K562 (cell line): Measurements from ENCODE around the gene ATP1A3. TPM values are rescaled to one million over a fixed set of nuclear protein-coding genes. Genes with fewer than 3 reads are reported as not detected.
A peak's percentile ranks its signal among the peaks of the same experiment; 100 is the strongest.

Source experiments
- ATF1 ChIP-seq, 2 experiments: fragments of 450-650 bp in 1 of 2; IDR thresholded peaks; 2 replicates each; pipeline ENCODE4 v1.6.1; 2016; ENCODE audit warnings: missing compliant biosample characterization in 1 of 2, missing genetic modification characterization in 1 of 2
- CC2D1A ChIP-seq: fragments of 450-650 bp; IDR thresholded peaks from 2 replicates; pipeline ENCODE4 v1.6.1; 2017; ENCODE audit warnings: mild to moderate bottlenecking
- CEBPZ ChIP-seq: fragments of 150-350 bp; IDR thresholded peaks from 2 replicates; pipeline ENCODE4 v1.6.1; 2014; ENCODE audit warnings: low read depth, mild to moderate bottlenecking, low read length, borderline replicate concordance
- CSDE1 ChIP-seq, 2 experiments: fragments of 450-650 bp; IDR thresholded peaks; 2 replicates each; pipeline ENCODE4 v1.6.1; 2016; ENCODE audit warnings: mild to moderate bottlenecking in 1 of 2
- ETV1 ChIP-seq: fragments of 450-650 bp; conservative IDR thresholded peaks from 2 replicates; pipeline ENCODE4 v1.6.1; 2016; ENCODE audit warnings: missing genetic modification characterization, control low read depth, low read depth, missing compliant biosample characterization
- FOXK2 ChIP-seq, 2 experiments: fragments of 450-650 bp; IDR thresholded peaks in 1 of 2; conservative IDR thresholded peaks in 1 of 2; 2 replicates each; pipeline ENCODE4 v1.6.1; 2016; ENCODE audit warnings: low read depth in 2 of 2, mild to moderate bottlenecking in 1 of 2
- HDGF ChIP-seq: fragments of 450-650 bp; IDR thresholded peaks from 2 replicates; pipeline ENCODE4 v1.6.1; 2016
- RBBP5 ChIP-seq: fragments of 200-600 bp; sonication (generic); IDR thresholded peaks from 2 replicates; pipeline ENCODE4 v1.6.1; 2012; ENCODE audit warnings: borderline replicate concordance, mild to moderate bottlenecking, low read length, control low read depth, inconsistent platforms; ENCODE audit not compliant: insufficient read depth, poor library complexity, severe bottlenecking
- SP1 ChIP-seq: sonication (generic); formaldehyde crosslinking; IDR thresholded peaks from 2 replicates; pipeline ENCODE4 v1.8.1; 2022; ENCODE audit warnings: mild to moderate bottlenecking, missing genetic modification reagents
- ZFP91 ChIP-seq: sonication (generic); formaldehyde crosslinking; IDR thresholded peaks from 2 replicates; pipeline ENCODE4 v1.8.0; 2022; ENCODE audit warnings: mild to moderate bottlenecking, missing genetic modification reagents
- ZFPM2 ChIP-seq: fragments of 250-450 bp; sonication (Bioruptor Pico); IDR thresholded peaks from 2 replicates; pipeline ENCODE4 v1.5.1; 2022; ENCODE audit warnings: mild to moderate bottlenecking
- ZNF24 ChIP-seq: fragments of 450-650 bp; IDR thresholded peaks from 2 replicates; pipeline ENCODE4 v1.6.1; 2016
- ZNF407 ChIP-seq: fragments of 450-650 bp; IDR thresholded peaks from 2 replicates; pipeline ENCODE4 v1.6.1; 2016; ENCODE audit warnings: low read depth
- polyA plus RNA-seq, 8 experiments: library from polyadenylated mRNA; depleted of rRNA in 4 of 8; stranded (reverse) in 5 of 8; unstranded in 3 of 8; fragments of >200 nt; fragmentation: Nextera tagmentation in 2 of 8; fragmentation: Illumina TruSeq in 1 of 8; extraction: Ambion mirVana in 2 of 8; extraction: Trizol in 1 of 8; gene quantifications; 2 replicates each; pipeline versions ENCODE4 v1.2.1 to v1.2.3, GENCODE V29; 2011 to 2014; ENCODE audit warnings: inconsistent platforms in 1 of 8, missing spikeins in 1 of 8
- total RNA-seq, 7 experiments: library from RNA; depleted of rRNA in 6 of 7; stranded (reverse); fragments of >200 nt in 6 of 7; fragmentation: Illumina TruSeq in 2 of 7; extraction: Trizol in 2 of 7; gene quantifications; 2 replicates each; pipeline versions ENCODE4 v1.2.1 to v1.2.3, GENCODE V29; 2011 to 2021; ENCODE audit warnings: low replicate concordance in 1 of 7

The ATP1A3 gene
- total and polyA plus RNA-seq, 9 of the 15 experiments (the other 6 are each of a cell fraction or from before 2014, with no cell fraction given) = 0.03 to 1.0 (median 0.17) TPM; not detected in 3

GRCh38 chr19:41928754-41929535, 65.1 kb downstream of the ATP1A3 start (continued):
- TF ChIP-seq ZNF407 (0 out of 2 replicates have a peak, but pooled peaks have one; percentile 20), ZFP91 (CRISPR knock-in tag) (no peak; the same call in 1 of the 2 replicates), ETV1 (peak; percentile 37; the same call in 1 of the 2 replicates), FOXK2 (conservative IDR thresholded peaks at IDR 0.05 in 1 of 2, IDR thresholded peaks at IDR 0.05 in 1 of 2; ENCODE audit: low read depth in 2 of 2) (peak; percentile 69 to 82), ZNF24 (0 out of 2 replicates have a peak, but pooled peaks have one; percentile 5), CC2D1A (peak; percentile 49), RBBP5 (peak; percentile 51), ZFPM2 (CRISPR knock-in tag) (0 out of 2 replicates have a peak, but pooled peaks have one; percentile 44), CSDE1 (IDR thresholded peaks at IDR 0.05) (peak in 1 of 2 experiments; percentile 57; a peak in 1 of 4 replicates), HDGF (peak; percentile 98), ATF1 (CRISPR knock-in tag; IDR thresholded peaks at IDR 0.05) (no peak), ATF1 (tag; IDR thresholded peaks at IDR 0.05) (peak; percentile 41), SP1 (no peak), CEBPZ (no peak)
